Smooth muscle cell (in vitro differentiated cells): ENCODE results near the gene DIS3L2. TPM values are rescaled to one million over a fixed set of nuclear protein-coding genes. Genes with fewer than 3 reads are reported as not detected.

Experiments used
- DNase-seq: peaks from one replicate; lab custom pipeline; 2025; ENCODE audit not compliant: unreplicated experiment; lab: John Stamatoyannopoulos, UW
- H2AFZ ChIP-seq: fragments of 200-600 bp; sonication (generic); 2 replicates; pipeline ENCODE4 v1.6.0; 2016; ENCODE audit warnings: antibody characterized with exemption, low read depth, mild to moderate bottlenecking
- H3F3A ChIP-seq: fragments of 200-600 bp; sonication (generic); 2 replicates; pipeline ENCODE4 v1.6.0; 2017; ENCODE audit warnings: antibody characterized with exemption, low read depth
- H3K27ac ChIP-seq: fragments of 200-600 bp; sonication (generic); 2 replicates; pipeline ENCODE4 v1.5.1; 2016; ENCODE audit warnings: low read depth, mild to moderate bottlenecking
- H3K27me3 ChIP-seq: fragments of 200-600 bp; sonication (generic); 2 replicates; pipeline ENCODE4 v1.6.1; 2016; ENCODE audit warnings: low read depth, mild to moderate bottlenecking
- H3K36me3 ChIP-seq: fragments of 200-600 bp; sonication (generic); 2 replicates; pipeline ENCODE4 v1.5.1; 2016; ENCODE audit warnings: low read depth
- H3K4me1 ChIP-seq: fragments of 200-600 bp; sonication (generic); 2 replicates; pipeline ENCODE4 v1.5.1; 2016; ENCODE audit warnings: low read depth
- H3K4me2 ChIP-seq: fragments of 200-600 bp; sonication (generic); 2 replicates; pipeline ENCODE4 v1.6.0; 2016; ENCODE audit warnings: mild to moderate bottlenecking
- H3K4me3 ChIP-seq: fragments of 200-600 bp; sonication (generic); 2 replicates; pipeline ENCODE4 v1.5.1; 2016; ENCODE audit warnings: mild to moderate bottlenecking
- H3K79me2 ChIP-seq: fragments of 200-600 bp; sonication (generic); 2 replicates; pipeline ENCODE4 v1.6.0; 2016; ENCODE audit warnings: low read depth, mild to moderate bottlenecking
- H3K9ac ChIP-seq: fragments of 200-600 bp; sonication (generic); 2 replicates; pipeline ENCODE4 v1.6.0; 2016; ENCODE audit warnings: low read depth
- H3K9me3 ChIP-seq: fragments of 200-600 bp; sonication (generic); replicated peaks from 2 replicates; pipeline ENCODE4 v1.5.1; 2016; ENCODE audit warnings: low read depth
- H4K20me1 ChIP-seq: fragments of 200-600 bp; sonication (generic); 2 replicates; pipeline ENCODE4 v1.6.0; 2016; ENCODE audit warnings: low read depth
- CTCF ChIP-seq: fragments of 200-600 bp; sonication (generic); IDR thresholded peaks from 2 replicates; pipeline ENCODE4 v1.5.1; 2017; ENCODE audit warnings: borderline replicate concordance, mild to moderate bottlenecking, antibody characterized with exemption; ENCODE audit not compliant: insufficient read depth, poor library complexity, severe bottlenecking
- WGBS: methylation state at CpG from one replicate; pipeline ENCODE4 v1.1.7; 2016; ENCODE audit warnings: low lambda C conversion rate; 5-methylcytosine and 5-hydroxymethylcytosine counted together
- polyA plus RNA-seq: library from polyadenylated mRNA; unstranded; fragments of >200 nt; fragmentation: Nextera tagmentation; extraction: Ambion mirVana; gene quantifications from 2 replicates; pipeline ENCODE4 v1.2.1, GENCODE V29; 2016
- total RNA-seq: library from RNA; depleted of rRNA; stranded (reverse); fragments of >200 nt; gene quantifications from 2 replicates; pipeline ENCODE4 v1.2.3, GENCODE V29; 2014

DIS3L2 gene
- total and polyA plus RNA-seq, 2 experiments from 2014 or later, result 11.4 to 25.2 TPM

DNA sequence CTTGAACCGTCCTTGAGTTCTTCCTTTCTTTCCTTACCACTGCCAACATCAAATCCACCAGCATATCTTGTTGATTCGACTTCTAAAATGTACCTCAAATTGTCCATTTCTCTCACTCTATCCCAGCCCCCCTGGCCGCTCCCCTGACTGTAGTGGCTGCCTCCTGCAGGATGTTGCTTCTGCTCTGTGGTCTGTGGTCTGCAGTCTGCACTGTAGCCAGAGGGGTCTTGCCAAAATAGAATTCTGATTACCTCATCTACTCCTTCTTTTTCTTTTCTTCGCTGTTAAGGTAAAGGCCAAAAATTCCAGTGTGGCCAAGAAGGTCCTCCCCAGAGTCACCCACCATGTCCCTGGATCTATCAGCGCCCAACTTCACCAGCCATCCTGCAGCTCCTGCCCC lies 337.6 kb downstream of the DIS3L2 start:
- no peaks in the 10 kb centered on the region for H3F3A ChIP-seq
- no peaks in the 10 kb centered on the region for H3K36me3 ChIP-seq
- H3K27ac ChIP-seq, result no peak overlapping the region
- H4K20me1 ChIP-seq, result peaks cover 6% of the 10 kb centered on the region
- DNase-seq, result no peak
- no peak overlapping the region for H3K4me2 ChIP-seq
- H3K4me1 ChIP-seq, result no peaks in the 10 kb centered on the region
- 97% methylated on average over 5 of the region's 5 CpGs for WGBS
- no peaks in the 10 kb centered on the region for H3K9me3 ChIP-seq
- TF ChIP-seq CTCF, result no peak
- no peaks in the 10 kb centered on the region for H3K79me2 ChIP-seq
- no peak overlapping the region for H2AFZ ChIP-seq
- no peak overlapping the region for H3K9ac ChIP-seq
- H3K4me3 ChIP-seq, result no peak overlapping the region
- H3K27me3 ChIP-seq, result no peaks in the 10 kb centered on the region

DNA sequence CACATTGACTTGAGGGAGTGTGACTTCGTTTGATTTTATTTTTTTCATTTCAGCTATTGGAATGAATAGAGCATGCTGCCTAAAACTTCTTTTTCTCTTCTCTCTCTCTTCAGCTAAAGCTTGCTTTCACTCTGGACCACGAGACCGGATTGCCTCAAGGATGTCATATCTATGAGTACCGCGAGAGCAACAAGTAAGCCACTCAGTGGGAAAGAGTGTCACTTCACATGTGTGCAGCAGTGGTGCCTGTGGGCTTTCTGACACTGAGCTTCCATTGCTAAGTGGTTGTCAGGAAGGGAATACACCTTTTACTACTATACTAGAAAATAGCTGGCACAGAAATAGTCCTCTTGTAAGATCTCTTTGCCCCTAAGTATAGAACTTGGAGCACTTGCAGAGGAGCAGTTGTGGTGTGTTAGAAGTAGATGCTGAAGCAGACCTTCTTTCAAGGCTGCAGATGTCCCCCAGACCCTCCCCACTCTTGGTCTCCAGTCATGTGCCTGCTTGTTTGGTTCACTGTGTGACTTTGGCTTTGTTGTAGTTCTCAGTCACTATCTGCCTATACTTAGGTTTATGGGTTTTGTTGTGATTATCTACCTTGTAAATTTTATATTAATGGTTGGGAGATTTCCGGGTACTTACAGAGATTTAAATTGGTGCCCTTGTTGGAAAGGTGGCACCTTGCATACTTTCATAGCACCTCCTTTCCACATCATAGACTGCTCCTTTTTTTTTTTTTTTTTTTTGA lies 338.6 kb downstream of the DIS3L2 start:
- no peaks in the 10 kb centered on the region for H3K27me3 ChIP-seq
- no peak overlapping the region for H3K4me3 ChIP-seq
- TF ChIP-seq CTCF, result no peak
- H3K27ac ChIP-seq, result no peak overlapping the region
- no peaks in the 10 kb centered on the region for H3K79me2 ChIP-seq
- DNase-seq, result no peak
- no peaks in the 10 kb centered on the region for H3K4me1 ChIP-seq
- no peaks in the 10 kb centered on the region for H3F3A ChIP-seq
- H4K20me1 ChIP-seq, result peaks cover 6% of the 10 kb centered on the region
- 91% methylated on average over 6 of the region's 6 CpGs for WGBS
- H3K9ac ChIP-seq, result no peak overlapping the region
- H3K4me2 ChIP-seq, result no peak overlapping the region
- no peaks in the 10 kb centered on the region for H3K36me3 ChIP-seq
- H2AFZ ChIP-seq, result no peak overlapping the region
- H3K9me3 ChIP-seq, result no peaks in the 10 kb centered on the region

DNA sequence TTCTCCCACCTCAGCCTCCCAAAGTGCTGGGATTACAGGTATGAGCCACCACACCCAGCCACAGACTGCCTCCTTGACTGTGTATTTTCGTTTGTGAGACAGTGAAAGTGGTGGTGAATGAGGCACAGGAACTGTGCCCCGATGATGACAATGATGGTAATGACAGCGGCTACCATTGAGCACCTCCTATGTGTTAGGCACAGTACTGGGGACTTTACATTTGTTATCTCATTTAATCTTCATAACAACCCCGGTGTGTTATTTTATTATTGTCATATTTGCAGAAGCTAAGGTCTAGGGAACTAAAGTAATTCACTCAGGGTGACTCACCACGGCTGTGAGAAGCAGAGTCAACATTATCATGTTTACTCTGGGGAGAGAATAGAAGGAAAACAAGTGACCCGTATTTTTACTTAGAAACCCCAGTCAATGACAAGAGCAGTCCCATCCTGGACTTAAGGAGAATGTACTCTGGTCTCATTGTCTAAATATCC lies 339.4 kb downstream of the DIS3L2 start:
- Histone ChIP-seq H3K4me1 (no peaks in the 10 kb centered on the region), H3K36me3 (no peaks in the 10 kb centered on the region), H3K4me2 (no peak overlapping the region), H3K79me2 (no peaks in the 10 kb centered on the region), H3K9ac (no peak overlapping the region), H4K20me1 (peaks cover 4% of the 10 kb centered on the region), H3K9me3 (no peaks in the 10 kb centered on the region), H3K27ac (no peak overlapping the region), H3K27me3 (no peaks in the 10 kb centered on the region), H3K4me3 (no peak overlapping the region), H3F3A (no peaks in the 10 kb centered on the region), H2AFZ (no peak overlapping the region)
- no peak for DNase-seq
- 85% methylated on average over 6 of the region's 6 CpGs for WGBS
- no peak for TF ChIP-seq CTCF

DNA sequence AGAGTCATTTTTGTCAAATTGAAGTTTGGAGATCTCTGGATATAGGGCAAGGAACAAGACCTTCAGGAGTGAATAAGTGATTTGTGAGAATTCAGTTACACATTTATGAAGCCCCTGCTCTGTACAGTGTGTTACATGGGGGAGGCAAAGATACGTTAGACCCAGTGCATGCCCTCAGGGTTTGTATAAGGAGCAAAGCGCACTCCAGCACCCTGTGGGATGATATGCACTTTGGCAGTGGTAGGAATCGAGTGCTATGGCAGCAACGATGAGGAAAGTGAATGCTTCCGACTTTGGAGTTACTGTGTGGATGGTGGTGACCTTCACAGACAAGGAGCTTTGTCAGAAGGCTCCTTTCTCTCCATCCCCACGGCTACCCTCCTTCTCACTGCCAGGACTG lies 342.7 kb downstream of the DIS3L2 start:
- no peak for TF ChIP-seq CTCF
- no peaks in the 10 kb centered on the region for H3K27me3 ChIP-seq
- H2AFZ ChIP-seq, result no peak overlapping the region
- no peak overlapping the region for H3K9ac ChIP-seq
- H3K4me3 ChIP-seq, result no peak overlapping the region
- H3K4me2 ChIP-seq, result no peak overlapping the region
- H3F3A ChIP-seq, result no peaks in the 10 kb centered on the region
- H3K27ac ChIP-seq, result no peak overlapping the region
- no peak for DNase-seq
- no peaks in the 10 kb centered on the region for H3K36me3 ChIP-seq
- 90% methylated on average over 6 of the region's 6 CpGs for WGBS
- H3K79me2 ChIP-seq, result no peaks in the 10 kb centered on the region
- no peaks in the 10 kb centered on the region for H4K20me1 ChIP-seq
- no peaks in the 10 kb centered on the region for H3K4me1 ChIP-seq
- H3K9me3 ChIP-seq, result no peaks in the 10 kb centered on the region
